ENCODE measurements around the gene ZDHHC7. TPM values are rescaled to one million over a fixed set of nuclear protein-coding genes. Genes with fewer than 3 reads are reported as not detected.

The ZDHHC7 gene
- total and polyA plus RNA-seq, 9 of the 15 experiments (the other 6 are each of a cell fraction or from before 2014, with no cell fraction given) = 1.7 to 49.7 (median 37.4) TPM

DNA sequence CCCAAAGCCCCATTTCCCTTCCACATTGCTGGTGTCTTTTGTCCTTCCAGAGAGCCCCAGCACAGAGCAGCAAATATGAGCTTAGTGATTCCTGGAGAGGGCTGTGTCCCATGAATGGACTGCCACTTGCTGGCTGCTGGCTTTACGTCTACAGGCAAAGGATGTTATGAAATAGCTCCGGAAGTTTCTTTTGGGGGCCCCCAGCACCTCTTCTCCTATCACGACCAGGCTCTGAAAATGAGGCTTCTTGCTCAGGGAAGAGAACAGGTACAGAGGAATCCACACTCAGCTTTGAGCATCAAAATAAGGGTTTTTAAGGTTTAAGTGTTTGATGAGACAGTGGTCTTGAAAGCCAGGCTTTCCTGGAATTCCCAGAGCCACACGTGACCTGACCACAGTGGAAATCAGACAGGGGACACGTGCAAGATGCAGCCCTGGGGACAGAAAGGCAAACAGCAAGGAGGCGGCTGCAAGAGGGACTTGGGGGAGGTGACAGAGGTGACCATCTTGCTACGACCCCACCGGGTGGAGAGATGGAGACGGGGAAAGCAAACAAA, 58.1 kb downstream of the ZDHHC7 start (continued):
- TF ChIP-seq JUND (IDR thresholded peaks at IDR 0.05; ENCODE audit: borderline replicate concordance, low read depth, low read length) (no peak), JUND (tag; IDR thresholded peaks at IDR 0.05; ENCODE audit: borderline replicate concordance, low read depth, low read length) (0 out of 3 replicates have a peak, but pooled peaks have one; percentile 5), HOXB6 (CRISPR knock-in tag; IDR thresholded peaks at IDR 0.05; ENCODE audit: borderline replicate concordance) (no peak), MECOM (CRISPR knock-in tag; IDR thresholded peaks at IDR 0.05) (peak; percentile 10; the same call in 1 of the 2 replicates), SNIP1 (IDR thresholded peaks at IDR 0.05; ENCODE audit: low read depth) (no peak), TCFL5 (CRISPR knock-in tag; conservative IDR thresholded peaks at IDR 0.05) (no peak), ZNF445 (CRISPR knock-in tag; IDR thresholded peaks at IDR 0.05; ENCODE audit: low read depth) (no peak), KDM4B (IDR thresholded peaks at IDR 0.05; ENCODE audit: borderline replicate concordance in 2 of 2, low read depth in 1 of 2) (no peak), NELFE (IDR thresholded peaks at IDR 0.05; ENCODE audit: insufficient read depth, insufficient read length) (no peak), FOXK1 (CRISPR knock-in tag; IDR thresholded peaks at IDR 0.05; ENCODE audit: borderline replicate concordance) (no peak), RUNX1 (IDR thresholded peaks at IDR 0.05; ENCODE audit: low read depth) (no peak), BHLHE40 (IDR thresholded peaks at IDR 0.05; ENCODE audit: low read length) (peak; percentile 85)
- TF ChIP-seq, protein P1, sequence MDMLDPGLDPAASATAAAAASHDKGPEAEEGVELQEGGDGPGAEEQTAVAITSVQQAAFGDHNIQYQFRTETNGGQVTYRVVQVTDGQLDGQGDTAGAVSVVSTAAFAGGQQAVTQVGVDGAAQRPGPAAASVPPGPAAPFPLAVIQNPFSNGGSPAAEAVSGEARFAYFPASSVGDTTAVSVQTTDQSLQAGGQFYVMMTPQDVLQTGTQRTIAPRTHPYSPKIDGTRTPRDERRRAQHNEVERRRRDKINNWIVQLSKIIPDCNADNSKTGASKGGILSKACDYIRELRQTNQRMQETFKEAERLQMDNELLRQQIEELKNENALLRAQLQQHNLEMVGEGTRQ (CRISPR knock-in tag; IDR thresholded peaks at IDR 0.05) = peak; percentile 86
- TF ChIP-seq, protein P2, sequence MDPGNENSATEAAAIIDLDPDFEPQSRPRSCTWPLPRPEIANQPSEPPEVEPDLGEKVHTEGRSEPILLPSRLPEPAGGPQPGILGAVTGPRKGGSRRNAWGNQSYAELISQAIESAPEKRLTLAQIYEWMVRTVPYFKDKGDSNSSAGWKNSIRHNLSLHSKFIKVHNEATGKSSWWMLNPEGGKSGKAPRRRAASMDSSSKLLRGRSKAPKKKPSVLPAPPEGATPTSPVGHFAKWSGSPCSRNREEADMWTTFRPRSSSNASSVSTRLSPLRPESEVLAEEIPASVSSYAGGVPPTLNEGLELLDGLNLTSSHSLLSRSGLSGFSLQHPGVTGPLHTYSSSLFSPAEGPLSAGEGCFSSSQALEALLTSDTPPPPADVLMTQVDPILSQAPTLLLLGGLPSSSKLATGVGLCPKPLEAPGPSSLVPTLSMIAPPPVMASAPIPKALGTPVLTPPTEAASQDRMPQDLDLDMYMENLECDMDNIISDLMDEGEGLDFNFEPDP (CRISPR knock-in tag; IDR thresholded peaks at IDR 0.05) = no peak
- TF ChIP-seq, protein P3, sequence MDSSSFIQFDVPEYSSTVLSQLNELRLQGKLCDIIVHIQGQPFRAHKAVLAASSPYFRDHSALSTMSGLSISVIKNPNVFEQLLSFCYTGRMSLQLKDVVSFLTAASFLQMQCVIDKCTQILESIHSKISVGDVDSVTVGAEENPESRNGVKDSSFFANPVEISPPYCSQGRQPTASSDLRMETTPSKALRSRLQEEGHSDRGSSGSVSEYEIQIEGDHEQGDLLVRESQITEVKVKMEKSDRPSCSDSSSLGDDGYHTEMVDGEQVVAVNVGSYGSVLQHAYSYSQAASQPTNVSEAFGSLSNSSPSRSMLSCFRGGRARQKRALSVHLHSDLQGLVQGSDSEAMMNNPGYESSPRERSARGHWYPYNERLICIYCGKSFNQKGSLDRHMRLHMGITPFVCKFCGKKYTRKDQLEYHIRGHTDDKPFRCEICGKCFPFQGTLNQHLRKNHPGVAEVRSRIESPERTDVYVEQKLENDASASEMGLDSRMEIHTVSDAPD (CRISPR knock-in tag; IDR thresholded peaks at IDR 0.05) = no peak
- TF ChIP-seq, protein P4, sequence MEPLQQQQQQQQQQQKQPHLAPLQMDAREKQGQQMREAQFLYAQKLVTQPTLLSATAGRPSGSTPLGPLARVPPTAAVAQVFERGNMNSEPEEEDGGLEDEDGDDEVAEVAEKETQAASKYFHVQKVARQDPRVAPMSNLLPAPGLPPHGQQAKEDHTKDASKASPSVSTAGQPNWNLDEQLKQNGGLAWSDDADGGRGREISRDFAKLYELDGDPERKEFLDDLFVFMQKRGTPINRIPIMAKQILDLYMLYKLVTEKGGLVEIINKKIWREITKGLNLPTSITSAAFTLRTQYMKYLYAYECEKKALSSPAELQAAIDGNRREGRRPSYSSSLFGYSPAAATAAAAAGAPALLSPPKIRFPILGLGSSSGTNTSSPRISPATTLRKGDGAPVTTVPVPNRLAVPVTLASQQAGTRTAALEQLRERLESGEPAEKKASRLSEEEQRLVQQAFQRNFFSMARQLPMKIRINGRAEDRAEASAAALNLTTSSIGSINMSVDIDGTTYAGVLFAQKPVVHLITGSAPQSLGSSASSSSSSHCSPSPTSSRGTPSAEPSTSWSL (CRISPR knock-in tag; IDR thresholded peaks at IDR 0.05; ENCODE audit: borderline replicate concordance) = no peak
- TF ChIP-seq, protein P5, sequence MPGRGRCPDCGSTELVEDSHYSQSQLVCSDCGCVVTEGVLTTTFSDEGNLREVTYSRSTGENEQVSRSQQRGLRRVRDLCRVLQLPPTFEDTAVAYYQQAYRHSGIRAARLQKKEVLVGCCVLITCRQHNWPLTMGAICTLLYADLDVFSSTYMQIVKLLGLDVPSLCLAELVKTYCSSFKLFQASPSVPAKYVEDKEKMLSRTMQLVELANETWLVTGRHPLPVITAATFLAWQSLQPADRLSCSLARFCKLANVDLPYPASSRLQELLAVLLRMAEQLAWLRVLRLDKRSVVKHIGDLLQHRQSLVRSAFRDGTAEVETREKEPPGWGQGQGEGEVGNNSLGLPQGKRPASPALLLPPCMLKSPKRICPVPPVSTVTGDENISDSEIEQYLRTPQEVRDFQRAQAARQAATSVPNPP (IDR thresholded peaks at IDR 0.05; ENCODE audit: borderline replicate concordance, insufficient read depth, insufficient read length) = no peak
- TF ChIP-seq, protein P6, sequence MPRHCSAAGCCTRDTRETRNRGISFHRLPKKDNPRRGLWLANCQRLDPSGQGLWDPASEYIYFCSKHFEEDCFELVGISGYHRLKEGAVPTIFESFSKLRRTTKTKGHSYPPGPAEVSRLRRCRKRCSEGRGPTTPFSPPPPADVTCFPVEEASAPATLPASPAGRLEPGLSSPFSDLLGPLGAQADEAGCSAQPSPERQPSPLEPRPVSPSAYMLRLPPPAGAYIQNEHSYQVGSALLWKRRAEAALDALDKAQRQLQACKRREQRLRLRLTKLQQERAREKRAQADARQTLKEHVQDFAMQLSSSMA (CRISPR knock-in tag; IDR thresholded peaks at IDR 0.05) = no peak

Data from K562 (cell line).